Stimulated activated CD8-positive, alpha-beta memory T cell treated with anti-CD3 and anti-CD28 coated beads, Interleukin-15, amount 100 ng/mL, for 1 hour (primary cell): Measurements from ENCODE around the gene IL3RA.
"Not testable (repeated sequence)": the region's sequence is repeated elsewhere in the genome, so short reads cannot be mapped to it uniquely, and the experiment has no call there.

Source experiments
- DNase-seq: peaks from one replicate; pipeline ENCODE4 v3.0.0-alpha.2; 2020; ENCODE audit warnings: low read depth

The IL3RA gene

GRCh38 chrX:1330605-1331004 is 6.0 kb upstream of the IL3RA start:
- no peak for DNase-seq

DNA sequence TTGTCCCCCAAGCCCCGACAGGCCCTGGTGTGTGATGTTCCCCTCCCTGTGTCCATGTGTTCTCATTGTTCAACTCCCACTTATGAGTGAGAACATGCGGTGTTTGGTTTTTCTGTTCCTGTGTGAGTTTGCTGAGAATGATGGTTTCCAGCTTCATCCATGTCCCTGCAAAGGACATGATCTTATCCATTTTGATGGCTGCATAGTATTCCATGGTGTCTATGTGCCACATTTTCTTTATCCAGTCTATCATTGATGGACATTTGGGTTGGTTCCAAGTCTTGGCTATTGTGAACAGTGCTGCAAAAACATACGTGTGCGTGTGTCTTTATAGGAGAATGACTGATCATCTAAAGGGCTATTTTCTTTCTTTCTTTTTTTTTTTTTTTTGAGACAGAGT is 4.2 kb upstream of the IL3RA start:
- not testable (repeated sequence) for DNase-seq

GRCh38 chrX:1334854-1335253 is 1.7 kb upstream of the IL3RA start:
- no peak for DNase-seq

GRCh38 chrX:1336948-1337779 is 579 bp downstream of the IL3RA start:
- no peak for DNase-seq

- no peak for DNase-seq
Observed at GRCh38 chrX:1341545-1342184, 5.1 kb downstream of the IL3RA start.

DNA sequence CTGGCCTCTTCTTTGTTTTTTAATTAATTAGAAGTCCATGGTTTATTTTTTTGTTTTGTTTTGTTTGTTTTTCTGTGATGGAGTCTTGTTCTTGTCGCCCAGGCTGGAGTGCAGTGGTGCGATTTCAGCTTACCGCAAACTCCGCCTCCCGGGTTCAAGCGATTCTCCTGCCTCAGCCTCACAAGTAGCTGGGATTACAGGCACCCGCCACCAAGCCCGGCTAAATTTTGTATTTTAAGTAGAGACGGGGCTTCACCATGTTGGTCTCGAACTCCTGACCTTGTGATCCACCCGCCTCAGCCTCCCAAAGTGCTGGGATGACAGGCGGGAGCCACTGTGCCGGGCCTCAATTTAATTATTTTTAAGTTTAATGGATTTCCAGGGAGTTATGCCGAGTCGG is 13.0 kb downstream of the IL3RA start:
- DNase-seq, result not testable (repeated sequence)

DNA sequence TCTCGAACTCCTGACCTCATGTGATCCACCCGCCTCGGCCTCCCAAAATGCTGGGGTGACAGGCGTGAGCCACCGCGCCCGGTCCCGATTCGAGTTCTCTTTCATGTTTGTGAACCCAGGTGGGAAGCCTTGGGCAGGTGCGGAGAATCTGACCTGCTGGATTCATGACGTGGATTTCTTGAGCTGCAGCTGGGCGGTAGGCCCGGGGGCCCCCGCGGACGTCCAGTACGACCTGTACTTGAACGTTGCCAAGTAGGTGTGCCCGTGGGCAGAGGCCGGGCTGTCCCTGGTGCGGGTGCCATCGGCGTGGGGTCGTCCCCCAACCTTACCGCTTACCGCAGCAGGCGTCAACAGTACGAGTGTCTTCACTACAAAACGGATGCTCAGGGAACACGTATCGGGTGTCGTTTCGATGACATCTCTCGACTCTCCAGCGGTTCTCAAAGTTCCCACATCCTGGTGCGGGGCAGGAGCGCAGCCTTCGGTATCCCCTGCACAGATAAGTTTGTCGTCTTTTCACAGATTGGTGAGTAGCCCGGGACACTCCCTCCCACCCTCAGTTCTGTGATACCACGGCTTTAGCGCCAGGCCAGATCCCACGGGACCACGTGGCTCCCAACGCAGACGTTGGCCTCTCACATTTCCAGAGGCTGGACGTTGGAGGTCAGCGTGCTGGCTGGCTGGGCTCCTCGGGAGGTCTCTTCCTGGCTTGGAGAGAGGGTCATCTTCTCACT is 15.6 kb downstream of the IL3RA start:
- DNase-seq, result no peak

DNA sequence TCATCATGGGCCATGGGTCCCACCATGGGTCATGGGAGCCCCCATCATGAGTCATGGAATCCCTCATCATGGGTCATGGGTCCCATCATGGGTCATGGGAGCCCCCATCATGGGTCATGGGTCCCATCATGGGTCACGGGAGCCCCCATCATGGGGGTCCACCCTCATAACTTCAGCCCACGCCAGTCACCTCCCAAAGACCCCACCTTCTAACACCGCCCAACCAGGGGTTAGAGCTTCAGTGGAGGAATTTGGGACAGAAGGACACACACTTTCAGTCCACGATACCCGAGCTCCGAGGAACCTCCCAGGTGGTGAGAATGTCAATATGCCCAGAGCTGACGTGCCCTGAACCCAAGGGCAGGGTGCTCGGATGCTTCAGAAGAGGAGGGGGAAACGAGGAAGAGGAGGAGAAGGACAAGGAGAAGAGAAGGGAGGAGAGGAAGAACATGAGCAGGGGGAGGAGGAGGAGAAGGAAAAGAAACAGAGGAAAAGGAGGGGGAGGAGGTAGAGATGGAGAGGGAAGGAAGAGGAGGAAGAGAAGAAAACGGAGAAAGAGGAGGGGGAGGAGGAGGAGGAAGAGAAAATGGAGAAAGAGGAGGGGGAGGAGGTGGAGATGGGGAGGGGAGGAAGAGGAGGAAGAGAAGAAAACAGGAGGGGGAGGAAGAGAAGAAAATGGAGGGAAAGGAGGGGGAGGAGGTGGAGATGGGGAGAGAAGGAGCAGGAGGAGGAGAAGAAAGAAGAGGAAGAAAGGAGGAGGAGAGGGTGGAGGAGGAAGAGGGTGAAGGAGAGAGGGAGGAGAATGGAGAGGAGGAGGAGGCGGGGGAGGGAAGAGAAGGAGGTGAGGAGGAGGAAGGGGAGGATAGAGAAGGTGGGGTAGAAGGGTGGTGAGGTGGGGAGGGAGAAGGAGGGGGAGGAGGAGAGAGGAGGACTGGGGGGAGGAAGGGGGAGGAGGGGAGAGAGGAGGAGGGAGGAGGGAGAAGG is 17.7 kb downstream of the IL3RA start:
- no peak for DNase-seq

- no peak for DNase-seq
Observed at GRCh38 chrX:1355131-1356046, 18.8 kb downstream of the IL3RA start.

DNA sequence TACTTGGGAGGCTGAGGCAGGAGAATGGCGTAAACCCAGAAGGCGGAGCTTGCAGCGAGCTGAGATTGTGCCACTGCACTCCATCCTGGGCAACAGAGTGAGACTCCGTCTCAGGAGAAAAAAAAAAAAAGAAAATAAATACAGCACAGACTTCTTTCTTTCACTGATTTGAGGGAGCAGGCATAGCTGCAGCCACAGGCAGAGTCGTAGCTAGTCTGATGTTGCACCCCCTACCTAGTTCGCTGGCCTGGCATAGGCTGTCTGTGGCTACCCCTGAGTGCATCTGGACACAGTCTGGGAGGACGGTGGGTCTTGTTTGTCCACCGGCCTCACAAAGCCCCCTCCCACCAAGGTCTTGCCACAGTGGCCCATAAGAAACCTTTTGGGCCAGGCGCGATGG is 21.4 kb downstream of the IL3RA start:
- no peak for DNase-seq

GRCh38 chrX:1358793-1359476 is 22.4 kb downstream of the IL3RA start:
- DNase-seq, result no peak

DNA sequence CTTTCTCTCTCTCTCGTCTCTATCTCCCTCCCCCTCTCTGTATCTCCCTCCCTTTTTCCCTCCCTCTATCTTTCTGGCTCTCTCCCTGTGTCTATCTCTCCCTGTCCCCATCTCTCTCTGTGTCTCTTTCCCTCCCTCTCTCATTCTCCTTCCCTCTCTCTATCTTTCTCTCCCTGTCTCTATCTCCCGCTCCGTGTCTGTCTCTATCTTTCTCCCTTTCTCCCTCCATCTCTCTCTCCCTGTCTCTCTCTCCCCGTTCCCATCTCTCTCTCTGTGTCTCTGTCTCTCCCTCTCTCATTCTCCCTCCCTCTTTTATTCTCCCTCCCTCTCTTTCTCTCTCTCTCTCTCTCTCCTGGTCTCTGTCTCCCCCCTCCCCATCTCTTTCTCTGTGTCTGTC is 22.9 kb downstream of the IL3RA start:
- no peak for DNase-seq

- DNase-seq, result no peak
Observed at GRCh38 chrX:1360171-1360570, 23.6 kb downstream of the IL3RA start.

GRCh38 chrX:1361275-1361674 is 24.7 kb downstream of the IL3RA start:
- DNase-seq, result no peak

DNA sequence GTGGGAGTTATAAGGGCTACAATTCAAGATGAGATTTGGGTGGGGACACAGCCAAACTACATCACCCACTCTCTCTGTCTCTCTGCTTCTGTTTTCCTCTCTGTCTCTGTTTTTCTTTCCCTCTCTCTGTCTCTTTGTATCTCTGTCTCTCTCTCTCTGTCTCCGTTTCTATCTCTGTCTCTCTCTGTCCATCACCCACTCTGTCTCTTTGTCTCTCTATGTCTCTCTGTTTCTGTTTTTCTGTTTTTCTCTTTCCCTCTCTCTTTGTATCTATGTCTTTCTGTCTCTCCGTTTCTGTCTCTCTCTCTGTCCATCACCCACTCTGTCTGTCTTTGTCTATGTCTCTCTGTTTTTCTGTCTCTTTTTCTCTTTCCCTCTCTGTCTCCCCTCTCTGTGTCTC is 25.3 kb downstream of the IL3RA start:
- DNase-seq, result no peak

DNA sequence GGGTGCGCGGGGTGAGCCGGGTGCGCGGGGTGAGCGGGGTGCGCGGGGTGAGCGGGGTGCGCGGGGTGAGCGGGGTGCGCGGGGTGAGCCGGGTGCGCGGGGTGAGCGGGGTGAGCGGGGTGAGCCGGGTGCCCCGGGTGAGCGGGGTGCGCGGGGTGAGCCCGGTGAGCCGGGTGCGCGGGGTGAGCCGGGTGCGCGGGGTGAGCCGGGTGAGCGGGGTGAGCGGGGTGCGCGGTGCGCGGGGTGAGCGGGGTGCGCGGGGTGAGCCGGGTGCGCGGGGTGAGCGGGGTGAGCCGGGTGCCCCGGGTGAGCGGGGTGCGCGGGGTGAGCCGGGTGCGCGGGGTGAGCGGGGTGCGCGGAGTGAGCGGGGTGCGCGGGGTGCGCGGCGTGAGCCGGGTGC is 29.8 kb downstream of the IL3RA start:
- not testable (repeated sequence) for DNase-seq

GRCh38 chrX:1368385-1368698 is 31.8 kb downstream of the IL3RA start:
- no peak for DNase-seq

DNA sequence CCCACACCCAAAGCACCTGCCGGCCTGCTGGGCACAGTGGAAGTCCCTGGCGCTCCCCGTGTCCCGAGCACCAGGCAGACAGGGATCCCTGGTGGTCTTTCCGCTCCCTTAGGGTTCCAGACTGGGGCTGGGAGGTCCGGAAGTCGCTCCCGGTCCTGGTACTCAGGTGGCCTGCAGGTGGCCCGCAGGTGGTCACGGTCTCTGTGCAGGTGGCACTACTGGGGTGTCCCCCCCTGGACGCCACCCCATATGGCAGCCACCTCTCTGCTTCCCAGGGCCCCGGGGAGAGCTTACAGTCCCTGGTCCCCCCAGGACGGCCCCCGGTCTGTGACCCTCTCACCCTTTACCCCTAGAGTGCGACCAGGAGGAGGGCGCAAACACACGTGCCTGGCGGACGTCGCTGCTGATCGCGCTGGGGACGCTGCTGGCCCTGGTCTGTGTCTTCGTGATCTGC is 41.7 kb downstream of the IL3RA start:
- DNase-seq, result no peak

DNA sequence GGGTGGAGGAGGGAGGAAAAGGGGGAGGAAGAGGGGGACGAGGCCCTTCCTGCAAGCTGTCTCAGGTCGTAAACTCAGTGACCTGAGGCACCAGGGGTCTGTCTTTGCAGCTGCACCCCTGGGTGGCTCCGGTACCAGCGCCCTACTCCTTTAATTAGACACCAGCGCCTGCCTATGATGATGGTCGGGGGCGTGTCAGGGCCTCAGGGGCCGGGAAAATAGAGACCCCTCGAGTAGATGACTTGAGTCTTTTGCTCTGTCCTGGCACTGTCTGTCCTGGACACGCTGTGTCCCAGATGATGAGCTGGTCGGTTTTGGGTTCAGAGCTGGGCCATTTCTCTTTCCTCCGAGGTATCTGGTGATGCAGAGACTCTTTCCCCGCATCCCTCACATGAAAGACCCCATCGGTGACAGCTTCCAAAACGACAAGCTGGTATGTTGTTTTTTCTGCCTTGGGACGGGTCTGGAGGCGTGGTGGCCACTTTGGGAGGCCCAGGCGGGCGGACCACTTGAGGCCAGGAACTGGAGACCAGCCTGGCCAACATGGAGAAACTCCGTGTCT is 44.2 kb downstream of the IL3RA start:
- DNase-seq, result no peak
